HPDE6-E6E7 (cell line): Measurements from ENCODE around the gene CUEDC1.

Experiments
- DNase-seq: peaks from one replicate; pipeline ENCODE4 v3.0.0; 2011; ENCODE audit warnings: missing footprints; ENCODE audit errors: extremely low spot score

CUEDC1 gene

DNA sequence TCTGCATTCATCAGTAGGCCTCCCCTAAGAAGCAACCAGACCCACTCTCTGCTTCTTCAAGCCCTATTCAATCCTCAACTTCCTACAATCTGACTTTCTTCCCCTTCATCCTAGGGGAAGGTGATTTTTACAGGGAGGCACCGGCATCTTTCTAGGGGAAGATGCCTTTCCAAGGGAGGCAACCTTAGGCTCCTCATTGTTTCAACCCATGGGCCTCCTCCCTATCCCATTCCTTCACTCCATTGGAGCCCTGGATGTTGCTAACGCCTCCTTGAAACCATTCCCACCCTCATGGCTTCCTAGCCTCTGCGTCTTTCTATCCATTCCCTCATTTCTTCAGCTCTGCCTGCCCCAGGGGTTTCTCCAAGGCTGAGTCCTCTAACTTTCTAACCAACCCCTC lies 2.7 kb upstream of the CUEDC1 start:
- no peak for DNase-seq

DNA sequence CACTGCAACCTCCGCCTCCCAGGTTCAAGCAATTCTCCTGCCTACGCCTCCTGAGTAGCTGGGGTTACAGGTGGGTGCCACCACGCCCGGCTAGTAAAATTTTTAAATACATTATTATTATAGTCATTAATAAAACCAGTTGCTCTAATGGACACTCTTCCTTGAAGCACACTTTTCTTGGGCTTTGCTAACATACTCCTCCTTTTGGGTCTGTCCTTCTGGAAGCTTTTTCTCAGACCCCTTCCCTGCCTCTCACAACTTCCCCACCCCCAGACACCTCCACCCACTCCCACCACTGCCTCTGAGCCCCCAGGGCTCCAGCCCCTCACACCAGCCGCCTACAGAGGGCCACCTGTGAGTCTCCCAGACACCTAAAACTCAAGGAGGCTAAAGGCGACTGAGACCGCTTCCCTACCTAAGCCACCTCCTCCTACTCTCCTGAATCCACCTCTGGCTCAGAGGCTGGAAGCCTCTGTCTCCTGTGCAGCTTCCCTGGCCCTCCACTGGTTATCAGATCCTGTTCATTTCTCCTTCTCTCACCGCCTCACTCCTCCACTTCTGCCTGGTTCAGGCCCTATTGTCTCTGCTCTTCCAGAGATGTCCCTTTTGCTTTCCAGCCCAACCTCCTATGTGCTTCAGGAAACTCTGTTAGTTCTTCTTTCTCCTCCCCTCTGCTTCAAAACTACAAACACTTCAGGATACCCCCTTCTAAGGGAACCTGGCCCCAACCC lies 2.1 kb upstream of the CUEDC1 start:
- DNase-seq: no peak

DNA sequence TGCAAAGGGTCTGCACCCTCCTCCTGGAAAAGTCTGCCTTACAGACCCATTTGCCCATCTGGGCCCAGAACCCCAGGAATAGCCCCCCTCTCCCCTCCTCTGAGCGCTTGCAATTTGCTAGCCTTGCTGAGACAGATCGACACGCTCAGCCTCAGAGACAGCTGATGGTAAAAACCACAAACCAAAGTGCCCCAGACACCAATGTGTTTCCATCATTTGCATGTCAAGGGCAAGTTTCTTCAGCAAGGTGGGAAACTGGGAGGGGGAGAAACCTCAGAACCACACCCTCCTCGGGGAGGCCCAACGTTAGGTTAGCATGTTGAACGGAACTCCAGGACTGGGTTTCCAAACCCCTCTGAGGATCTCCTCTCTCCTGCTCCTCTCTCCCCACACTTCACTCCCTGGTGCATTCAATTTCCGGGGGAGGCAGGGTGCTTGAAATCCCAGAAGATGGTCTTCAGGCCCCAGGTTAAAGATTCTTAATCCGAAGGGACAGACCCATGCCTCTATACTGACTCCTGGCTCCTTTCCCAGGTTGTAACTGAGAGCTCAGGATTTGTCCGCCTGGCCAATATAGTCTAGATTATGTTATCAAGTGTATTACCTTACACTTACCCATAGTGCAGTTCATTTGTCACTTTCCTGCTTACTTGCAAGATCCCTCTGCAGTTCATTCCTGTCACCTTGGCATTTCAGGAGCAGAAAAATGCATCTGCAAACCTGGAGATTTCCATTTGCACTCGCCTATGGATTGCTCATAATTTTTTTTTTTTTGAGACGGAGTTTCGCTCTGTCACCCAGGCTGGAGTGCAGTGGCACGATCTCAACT lies 1.3 kb upstream of the CUEDC1 start:
- no peak for DNase-seq

DNA sequence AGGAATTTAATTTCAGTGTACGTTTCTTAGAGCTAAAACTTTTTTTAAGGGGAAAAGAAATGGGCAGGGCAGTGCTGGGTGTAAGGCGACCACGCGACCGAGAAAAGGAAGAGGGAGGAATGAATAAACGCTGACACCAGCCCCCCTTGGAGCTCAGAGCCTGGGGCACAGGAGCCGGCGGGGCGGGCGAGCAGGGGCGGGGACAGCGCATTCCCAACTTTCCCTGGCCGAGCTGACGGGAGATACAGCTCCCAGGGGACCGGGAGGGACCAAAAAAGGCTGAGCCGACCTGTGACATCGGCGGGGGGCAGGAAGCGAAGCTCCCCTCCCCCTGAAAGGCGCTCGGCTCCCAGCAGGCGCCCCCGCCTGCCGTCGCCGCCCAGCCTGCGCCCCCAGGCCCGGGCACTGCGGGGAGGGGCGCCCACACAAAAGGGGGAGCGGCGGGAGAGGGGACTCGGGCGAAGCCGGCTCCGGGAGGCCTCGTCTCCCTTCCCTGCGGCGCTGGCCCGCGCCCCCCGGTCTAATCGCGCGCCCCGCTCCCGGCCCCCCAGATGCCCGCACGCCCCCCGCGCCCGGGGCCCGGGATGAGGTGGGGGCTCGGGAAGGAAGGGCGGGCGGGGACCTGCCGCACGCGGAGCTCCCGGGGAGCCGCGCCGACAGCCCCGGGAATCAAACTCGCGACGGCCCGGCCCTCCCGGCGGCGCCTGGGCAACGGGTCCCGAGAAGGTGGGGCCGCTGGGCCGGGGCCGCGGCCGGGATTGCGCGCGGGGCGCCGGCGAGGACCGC lies 622 bp downstream of the CUEDC1 start:
- DNase-seq: no peak

DNA sequence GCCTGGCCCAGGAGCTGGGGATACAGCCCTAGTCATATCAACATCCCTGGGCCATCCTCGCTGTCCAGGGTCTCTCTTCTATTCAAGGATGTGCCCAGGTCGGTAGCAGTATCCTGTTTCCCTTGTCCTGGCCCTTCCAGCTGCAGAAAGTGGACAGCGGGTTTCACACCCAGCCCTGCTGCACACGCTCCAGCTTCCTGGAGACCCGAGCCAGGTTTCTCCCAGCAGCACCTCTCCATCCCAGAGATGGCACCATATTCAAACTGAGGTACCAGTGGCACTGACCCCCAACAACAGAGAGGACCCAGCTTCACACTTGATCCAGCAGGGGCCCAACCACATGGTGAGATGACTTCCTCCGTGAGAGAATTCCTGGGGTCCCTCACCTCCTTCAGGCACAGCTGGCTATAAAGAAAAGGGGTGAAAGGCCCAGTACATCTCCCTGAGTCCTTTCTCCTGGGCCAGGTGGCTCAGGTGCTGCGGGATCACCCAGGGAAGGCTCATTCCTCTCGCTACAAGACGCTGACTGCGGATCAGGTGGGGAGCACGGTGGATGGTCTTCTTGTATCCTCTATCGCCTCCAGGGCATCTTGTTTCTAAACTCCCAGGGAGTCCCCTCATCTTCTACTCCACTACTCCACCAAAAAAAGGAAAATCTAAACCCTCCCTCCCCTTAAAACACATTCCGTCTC lies 1.4 kb downstream of the CUEDC1 start:
- DNase-seq: no peak

DNA sequence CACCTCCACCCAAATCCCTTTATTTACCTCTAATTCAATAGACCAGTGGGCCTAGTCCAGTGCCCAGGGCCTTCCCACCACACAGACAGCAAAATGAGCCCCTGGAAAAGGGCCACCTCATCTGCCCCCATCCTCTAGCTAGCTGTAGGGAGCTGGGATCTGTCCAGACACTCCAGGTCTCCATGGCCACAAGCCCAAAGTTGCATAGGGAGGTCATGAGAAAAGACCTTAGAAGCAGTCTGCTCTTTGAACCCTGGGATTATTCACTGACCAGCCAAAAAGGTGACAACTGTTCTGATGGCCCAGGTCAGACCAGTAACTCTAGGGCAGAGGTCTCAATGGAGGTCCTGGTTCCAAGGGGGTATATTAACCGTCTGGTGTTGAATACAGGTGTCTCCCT lies 2.0 kb downstream of the CUEDC1 start:
- no peak for DNase-seq

DNA sequence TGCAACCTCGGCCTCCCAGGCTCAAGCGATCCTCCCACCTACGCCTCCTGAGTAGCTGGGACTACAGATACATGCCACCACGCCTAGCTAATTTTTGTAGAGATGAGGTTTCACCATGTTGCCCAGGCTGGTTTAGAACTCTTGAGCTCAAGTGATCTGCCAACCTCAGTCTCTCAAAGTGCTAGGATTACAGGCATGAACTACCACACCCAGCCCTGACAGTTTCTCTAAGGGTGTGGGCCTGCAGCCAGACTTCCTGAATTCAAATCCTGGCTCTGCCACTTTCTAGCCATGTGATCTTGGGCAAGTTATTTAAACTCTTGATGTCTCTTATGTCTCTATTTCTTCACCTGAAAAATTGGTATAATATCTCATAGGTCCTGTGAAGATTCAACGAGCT lies 5.6 kb downstream of the CUEDC1 start:
- DNase-seq: no peak

DNA sequence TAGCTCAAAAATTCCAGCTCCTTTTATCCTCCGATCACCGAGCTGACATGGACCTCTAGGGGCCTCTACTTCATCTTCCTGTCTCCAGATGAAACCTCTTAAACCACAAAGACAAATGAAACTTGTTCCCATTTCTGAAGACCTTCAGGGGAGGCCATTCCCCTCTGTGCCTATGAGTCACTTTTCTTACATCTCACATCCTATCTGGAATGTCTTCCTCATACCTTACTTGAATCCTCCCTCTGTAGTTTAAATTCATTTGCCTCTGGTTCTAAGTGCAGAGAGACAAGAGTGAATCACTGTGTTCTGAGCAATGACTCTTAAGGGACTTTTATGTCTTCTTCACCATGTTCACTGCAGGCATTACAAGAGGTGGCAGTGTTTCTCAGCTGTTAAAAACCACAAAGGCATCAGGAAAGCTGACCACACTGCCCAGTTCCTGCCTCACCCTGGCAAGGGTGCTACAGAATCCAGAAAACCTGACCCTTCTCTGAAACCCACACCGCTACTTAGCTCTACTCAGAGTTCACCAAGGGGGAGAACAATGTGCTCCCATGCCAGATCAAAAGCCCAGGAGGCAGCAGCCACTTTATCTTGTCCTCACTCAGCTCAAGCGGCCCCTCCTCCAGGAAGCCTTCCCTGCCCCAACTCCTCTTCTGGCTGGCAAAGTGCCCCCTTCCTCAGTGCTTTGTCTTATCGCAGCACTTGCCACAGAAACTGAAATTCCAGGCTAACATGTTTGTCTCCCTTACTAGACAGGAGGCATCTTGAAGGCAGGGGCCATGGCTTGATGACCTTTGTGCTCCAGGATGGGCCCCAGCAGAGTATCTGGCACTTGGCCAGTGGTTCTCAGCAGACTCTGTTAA lies 6.4 kb downstream of the CUEDC1 start:
- peak; percentile 96 for DNase-seq

DNA sequence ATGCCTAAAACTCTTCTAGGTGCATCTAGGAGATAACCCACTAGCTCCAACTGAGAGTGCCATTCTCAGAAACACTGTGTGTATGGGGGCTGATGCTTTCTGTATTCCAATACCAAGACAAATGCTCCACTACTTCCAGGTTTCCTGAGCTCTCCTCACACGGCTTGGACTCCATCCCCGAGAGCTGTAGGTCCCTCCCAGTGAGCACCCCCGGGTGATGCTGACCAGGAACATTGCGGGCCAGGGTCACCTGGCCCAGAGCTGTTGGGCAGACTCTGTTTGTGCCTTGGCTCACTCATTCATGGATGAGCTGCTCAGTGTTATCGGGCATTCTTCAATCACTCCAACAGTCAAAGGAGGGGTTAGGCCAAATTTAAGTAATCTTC lies 7.0 kb downstream of the CUEDC1 start:
- DNase-seq: no peak

DNA sequence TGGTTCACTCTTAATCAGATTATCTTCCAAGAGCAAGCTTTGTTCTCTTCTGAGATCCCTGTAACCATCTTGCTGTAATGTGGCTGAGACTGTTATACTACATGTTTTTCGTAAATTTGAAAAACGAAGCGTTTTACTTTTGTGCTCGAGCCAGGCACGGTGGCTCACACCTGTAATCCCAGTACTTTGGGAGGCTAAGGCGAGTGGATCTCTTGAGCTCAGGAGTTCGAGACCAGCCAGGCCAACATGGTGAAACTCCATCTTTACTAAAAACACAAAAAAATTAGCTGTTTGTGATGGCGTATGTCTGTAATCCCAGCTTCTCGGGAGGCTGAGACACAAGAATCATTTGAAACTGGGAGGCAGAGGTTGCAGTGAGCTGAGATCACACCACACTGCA lies 7.8 kb downstream of the CUEDC1 start:
- no peak for DNase-seq

DNA sequence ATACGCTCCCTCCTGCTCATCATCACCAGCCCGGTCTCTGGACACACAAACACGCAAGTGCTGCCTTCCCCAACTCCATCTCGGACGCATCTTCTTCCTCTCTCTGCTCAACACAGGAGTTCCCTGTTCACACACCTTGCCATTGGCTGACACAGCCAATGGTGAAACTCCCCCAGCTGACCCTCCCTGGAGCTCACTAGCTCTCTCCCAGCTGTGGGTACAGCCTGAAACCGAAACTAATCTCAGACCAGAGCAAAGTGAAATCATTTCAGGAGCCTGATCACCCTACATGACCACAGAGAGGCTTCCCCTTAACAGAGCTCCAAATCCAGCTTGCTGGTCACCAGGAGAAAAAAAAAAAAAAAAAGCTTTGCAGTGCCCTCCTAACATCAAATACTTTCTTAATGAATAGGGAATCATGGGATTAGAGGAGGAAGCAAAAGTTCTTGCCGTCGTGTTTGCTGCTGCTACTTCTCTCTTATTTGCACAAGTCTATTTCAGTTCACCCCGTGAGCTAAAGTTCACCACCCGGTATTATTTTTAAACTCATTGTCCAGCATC lies 8.3 kb downstream of the CUEDC1 start:
- peak; percentile 89 for DNase-seq

DNA sequence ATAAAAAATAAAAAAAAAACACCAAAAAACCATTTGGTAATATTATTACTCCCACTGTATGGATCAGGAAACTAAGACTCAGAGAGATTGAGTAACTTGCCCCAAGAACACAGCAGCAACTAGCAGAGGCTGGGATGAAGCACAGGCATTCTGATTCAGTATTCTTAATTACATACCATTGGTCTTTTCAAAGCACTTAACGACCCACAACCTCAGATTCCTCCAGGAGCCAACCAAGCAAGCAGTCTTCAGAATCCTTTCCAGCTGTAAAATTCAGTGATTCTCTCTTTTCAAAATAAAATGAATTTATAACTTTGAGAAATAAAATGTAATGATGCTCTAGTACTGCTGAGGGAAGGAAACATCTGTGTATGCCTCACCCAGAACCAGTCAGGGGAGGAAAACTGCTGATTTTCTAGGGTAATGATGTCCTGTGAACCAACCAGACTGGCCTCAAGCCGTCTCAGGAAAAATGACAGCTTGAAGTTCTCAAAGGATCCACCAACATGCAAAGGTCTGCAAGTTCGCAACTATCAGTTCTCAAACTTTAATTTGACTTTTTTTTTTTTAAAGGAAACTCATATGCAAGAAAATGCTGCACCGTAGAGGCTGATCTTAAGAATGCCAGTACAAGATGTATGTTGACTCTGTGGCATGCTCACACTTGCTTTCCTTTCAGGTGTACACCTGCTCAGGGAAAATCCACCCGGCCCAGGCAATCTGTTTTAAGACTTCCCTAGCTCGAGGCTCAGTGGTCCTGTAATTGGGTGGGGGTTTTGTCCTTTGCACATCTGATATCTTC lies 9.0 kb downstream of the CUEDC1 start:
- DNase-seq: peak; percentile 71

DNA sequence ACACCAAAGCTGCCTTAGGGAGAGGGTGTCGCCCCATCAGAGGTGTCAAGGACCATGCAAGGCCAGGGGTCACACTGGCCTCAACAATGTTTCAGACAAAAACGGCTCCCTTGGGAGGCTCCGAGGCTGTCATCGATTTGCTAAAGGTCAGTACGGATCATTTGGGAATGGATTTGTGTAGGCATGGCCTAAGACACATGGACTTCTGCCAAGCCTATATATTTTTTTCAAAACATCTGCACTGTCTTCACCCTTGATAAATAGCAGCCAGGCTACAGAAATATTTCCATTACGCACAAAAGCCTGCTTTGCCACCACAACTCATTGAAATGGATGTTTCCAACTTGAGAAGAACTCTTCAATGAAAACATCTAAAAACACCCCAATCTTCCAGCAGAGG lies 10.3 kb downstream of the CUEDC1 start:
- DNase-seq: no peak

DNA sequence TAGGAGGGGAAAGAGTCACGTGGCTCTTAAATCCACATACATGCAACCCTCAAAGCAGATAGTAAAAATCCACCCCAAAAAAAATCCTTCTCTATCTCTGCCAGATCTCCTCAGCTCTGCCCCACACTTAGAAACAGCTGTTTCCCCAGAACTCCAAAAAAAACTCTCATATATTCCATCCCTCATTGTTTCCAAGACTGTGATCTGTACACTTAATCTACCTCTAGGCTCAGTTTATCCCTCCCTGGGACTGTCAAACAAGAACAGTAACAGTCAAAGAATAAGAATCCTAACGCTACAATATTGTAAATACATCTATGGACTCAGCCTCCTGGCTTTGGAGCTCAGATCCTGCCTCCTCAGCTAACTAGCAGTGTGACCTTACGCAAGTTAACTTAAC lies 11.6 kb downstream of the CUEDC1 start:
- no peak for DNase-seq

DNA sequence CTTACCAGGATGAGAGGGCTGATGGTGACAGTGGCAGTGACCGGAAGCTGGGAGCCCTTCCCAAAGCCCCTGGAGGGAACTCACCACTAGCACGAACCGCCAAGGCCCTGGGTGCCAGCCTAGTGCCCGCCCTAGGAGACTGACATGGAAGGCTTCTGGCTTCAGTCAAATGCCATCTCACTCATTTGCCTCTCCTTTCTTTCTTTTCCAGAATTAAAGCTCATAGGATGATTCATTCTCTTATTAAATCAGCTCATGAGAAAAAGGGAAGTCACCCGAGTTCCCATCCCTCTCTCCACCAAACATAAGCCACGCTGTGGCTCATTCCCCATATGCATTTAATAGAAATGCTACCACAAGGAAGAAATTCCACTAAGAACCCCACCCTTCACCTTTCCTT lies 12.1 kb downstream of the CUEDC1 start:
- no peak for DNase-seq

DNA sequence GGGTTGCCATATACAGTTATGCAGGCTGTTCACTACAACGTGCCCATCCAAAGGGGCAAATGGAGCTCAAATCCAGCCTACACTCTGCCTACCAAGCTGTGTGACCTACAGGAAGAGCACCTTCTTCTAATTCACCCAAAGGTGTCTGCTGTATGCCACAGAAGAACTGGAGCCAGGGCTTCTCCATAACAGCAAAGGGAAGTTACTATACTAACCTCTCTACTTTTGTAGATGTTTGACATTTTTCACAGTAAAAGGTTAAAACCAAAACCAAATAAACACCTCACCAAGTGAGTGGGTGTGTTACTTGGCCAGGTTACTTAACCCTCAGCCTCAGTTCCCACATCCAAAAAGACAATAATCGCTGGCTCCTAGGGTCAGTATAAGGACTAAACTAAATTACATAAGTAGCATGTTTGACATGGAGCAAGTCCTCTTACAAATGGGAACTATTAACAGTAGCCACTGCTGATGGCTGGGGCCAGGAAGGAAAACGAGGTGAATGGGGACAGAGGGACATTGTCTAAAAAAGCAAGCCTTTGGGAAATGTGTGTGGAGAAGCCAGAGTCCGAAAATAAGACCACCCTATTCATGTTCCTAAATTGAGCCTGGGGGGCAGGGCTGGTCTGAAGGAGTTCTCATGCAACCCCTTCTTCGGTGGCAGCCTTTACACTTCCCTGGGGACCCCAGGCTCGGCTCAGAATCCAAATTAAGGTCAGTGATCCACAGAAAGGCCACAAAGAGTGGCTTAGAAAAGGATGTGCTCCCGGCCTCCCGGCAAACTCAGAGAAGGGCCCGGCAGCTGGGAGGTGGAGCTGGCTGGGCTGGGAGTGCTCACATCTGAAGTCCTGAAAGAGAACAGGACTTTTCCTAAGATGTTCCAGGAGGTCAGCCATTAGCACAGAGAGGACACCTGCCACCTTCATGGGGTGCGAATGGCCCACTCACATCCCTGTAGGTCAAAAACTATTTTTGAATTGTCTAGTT lies 13.5 kb downstream of the CUEDC1 start:
- no peak for DNase-seq

DNA sequence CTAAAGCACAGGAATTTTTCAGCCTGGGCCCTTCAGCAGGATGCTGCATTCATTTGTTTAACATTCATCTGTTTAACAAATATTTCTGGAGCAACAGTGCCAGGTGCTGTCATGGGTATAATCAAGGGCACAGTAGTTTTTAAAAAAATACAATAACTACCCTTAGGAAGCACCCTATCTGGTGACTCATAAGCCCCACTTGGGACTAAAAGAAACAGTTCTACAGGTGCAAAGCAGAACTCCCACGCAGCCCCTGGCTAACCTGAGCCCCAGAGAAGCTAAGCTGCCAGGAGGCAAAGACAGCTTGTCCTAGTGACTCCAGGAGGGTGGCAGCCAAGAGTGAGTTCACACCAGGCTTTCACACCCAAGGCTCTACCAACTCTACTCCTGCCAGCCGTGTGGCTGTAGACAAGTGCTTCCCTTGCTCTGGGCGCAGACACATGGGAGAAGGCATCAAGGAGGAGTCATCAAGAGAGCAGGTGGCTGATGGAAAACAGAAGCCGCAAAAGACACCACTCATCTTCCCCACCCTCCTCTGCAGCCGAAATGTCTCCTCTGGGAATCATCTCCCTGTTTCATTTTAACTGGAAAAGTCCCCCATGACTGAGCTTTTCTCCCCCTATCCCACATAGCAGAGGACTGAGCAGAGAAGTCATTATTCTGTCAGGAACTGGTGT lies 14.4 kb downstream of the CUEDC1 start:
- no peak for DNase-seq

DNA sequence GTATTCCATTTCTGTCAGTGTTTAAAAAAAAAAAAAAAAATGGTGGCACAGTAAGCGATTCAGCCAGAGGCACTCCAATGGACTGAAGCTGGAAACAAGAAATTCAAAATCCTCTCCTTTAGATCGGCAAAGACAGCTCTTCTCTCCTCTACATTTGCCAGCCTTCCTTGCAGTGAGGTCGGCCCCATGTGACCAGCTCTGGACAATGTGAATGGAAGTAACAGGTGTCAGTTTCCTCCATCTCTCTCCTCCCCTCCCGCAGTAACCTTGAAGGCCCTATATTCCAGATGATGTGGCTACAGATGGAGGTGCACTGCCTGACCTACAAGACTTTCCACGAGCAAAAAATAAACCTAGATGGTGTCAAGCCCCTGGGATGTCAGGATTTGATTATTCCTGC lies 15.0 kb downstream of the CUEDC1 start:
- DNase-seq: no peak
